GM19193 (cell line): ENCODE results near the gene NBAS.

Source experiments
- POLR2A ChIP-seq: IDR thresholded peaks from 4 replicates; pipeline ENCODE4 v1.6.1; 2011; ENCODE audit not compliant: insufficient read depth, insufficient read length; ENCODE audit errors: extremely low read depth

NBAS gene

DNA sequence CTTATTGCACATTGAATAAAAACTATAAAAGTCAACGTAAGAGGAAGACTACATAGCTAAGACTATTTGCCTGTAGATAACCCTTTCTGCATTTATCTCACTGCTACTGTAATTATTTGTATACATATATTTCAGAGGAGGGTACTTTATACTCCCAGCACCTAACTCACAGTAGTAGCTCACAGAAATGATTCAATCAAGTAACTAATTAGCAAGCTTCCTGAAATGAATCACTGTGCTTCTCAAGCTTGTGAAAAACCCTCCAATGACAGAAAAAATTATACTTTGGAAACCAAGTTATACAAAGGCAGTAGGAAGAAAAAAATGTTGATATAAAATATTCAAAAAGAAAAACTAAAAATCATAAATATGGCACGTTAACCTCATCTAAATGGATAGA lies 124.9 kb downstream of the NBAS start:
- no peak for TF ChIP-seq POLR2A

- no peak for TF ChIP-seq POLR2A
These were observed 125.7 kb downstream of the NBAS start for GRCh38 chr2:15435474-15435873.

GRCh38 chr2:15432642-15433256 lies 128.4 kb downstream of the NBAS start:
- no peak for TF ChIP-seq POLR2A

- no peak for TF ChIP-seq POLR2A
These were observed 132.1 kb downstream of the NBAS start for GRCh38 chr2:15429032-15429431.

DNA sequence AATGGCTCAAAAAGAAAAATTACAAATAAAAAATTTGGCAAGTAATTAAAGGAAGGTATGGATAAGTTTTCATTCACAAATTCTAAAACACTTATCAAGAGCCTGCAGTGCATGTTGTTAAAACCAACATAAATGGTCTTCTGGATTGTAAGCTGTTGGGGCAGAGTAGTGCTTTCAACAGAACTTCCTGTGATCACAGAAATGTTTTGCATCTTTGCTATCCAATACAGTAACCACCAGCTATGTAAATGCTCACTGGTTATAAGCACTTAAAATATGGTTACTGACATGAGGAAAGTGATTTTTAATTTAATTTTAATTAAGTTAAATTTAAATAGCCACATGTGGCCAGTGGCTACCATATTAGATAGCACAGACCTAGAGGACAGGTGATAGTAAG lies 133.1 kb downstream of the NBAS start:
- no peak for TF ChIP-seq POLR2A

DNA sequence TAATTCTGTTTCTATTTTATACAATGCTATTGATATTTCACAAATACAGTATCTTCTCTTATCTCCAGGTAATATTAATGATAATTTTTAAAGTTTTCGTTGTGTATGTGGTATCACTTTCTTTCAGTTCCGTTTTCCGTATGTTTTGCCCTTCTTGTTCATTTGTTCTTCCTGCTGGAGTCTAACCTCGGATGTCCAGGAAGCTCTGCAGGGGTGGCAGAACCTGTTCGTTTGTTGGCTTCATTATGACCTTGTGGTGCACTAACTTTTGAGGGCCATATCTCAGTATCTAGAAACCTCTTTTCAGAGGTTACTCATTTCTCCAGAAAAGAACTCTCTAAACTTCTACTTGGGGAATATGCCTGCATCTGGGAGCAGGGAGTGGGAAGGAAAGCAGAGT lies 134.5 kb downstream of the NBAS start:
- TF ChIP-seq POLR2A = no peak

DNA sequence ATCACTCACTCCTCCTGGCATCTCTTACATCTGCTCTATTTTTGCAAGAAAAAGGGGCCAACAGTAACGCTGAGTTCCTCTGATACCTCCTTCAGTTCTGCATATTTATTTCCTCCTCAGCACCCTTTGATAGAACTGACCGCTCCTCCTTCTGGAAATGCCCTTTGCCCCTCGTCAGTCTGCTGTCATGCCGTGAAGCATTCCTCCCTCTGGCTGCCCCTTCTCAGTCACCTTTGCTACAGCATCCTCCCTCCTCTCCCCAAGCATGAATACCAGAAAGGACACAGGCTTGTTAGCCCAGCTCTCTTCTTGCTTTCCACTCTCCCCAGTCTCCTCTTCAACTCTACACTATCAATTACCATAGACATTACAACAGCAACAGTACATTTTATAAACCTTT lies 135.4 kb downstream of the NBAS start:
- no peak for TF ChIP-seq POLR2A

DNA sequence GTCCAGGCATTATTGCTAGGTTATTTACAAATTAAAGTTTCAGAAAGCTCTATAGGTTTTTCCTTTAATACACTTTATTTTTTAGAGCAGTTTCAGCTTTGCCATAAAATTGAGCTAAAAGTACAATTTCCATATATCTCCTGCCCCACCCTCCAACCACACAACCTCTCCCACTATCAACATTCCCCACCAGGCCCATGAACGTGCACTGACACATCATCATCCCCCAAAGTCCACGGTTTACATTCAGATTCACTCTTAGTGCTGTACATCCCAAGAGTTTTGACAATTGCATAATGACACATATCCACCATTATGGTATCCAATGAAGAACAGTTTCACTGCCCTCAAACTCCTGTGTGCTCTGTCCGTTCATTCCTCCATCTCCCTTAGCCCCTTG lies 139.4 kb downstream of the NBAS start:
- TF ChIP-seq POLR2A = no peak

GRCh38 chr2:15415748-15416147 lies 145.4 kb downstream of the NBAS start:
- no peak for TF ChIP-seq POLR2A

DNA sequence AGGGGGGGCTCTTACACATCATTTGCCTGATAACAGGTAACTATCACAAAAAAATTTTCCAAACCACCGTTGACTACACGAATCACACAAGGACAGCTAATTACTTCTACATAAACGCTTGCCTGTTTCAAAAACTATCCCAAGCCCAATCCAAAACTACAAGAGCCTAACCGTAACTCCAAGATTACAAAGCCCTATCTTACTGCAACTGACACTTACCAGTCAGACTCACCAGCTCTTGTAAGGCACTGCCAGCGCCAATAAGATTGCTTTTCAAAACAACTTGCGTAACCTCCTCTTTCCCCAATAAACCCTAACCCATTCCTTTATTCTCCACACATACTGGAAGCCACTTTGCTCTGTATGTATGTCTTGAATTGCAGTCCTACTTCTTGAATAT lies 148.4 kb downstream of the NBAS start:
- no peak for TF ChIP-seq POLR2A

GRCh38 chr2:15412309-15412708 lies 148.8 kb downstream of the NBAS start:
- TF ChIP-seq POLR2A = no peak

DNA sequence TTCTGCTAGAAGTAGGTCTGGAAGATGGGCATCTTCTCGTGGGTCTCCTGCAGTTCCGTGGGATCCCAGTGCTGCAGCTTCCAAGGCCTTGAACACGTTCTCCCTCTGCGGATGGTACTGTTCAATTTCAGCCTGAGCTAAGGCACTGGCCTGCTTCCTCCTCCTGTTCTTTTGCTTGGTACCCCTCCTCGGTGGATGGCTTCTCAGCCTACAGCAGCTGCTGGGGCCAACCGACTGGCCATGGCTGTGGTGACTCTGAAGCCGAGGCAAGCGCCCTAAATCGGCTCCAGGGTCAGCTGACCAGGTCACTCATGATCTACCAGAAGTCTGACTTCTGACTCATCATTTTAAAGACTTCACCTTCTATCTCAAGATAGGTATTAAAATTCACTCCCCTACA lies 150.2 kb downstream of the NBAS start:
- no peak for TF ChIP-seq POLR2A

- TF ChIP-seq POLR2A = no peak
These were observed 152.4 kb downstream of the NBAS start for GRCh38 chr2:15408759-15409158.

- TF ChIP-seq POLR2A = no peak
These were observed 153.5 kb downstream of the NBAS start for GRCh38 chr2:15407666-15408065.

DNA sequence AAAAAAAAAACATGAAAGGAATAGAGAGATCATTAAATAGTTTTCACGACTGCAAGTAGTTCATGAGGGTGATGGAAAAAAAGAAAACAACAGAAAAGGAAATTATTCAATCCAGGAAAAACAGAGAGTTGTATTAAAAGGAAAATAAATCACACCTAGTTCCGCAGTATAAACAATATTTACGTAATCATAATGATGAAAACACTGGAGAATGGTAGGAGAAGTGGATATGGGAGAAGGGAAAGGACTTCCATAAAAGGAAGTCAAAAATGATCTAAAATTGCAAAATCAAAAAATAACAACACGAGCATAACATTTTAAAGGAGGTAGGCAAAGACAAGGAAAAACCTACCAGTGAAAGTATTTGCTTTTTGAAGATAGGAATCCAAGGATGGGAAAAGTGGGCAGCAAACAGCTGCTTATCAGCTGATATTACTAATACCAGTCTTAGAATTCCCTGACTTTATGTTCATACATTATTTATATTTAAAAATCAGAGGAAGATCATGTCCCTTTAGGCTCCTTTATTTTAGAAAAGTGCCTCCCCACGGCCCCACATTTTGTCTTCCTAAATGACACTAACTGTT lies 160.8 kb downstream of the NBAS start:
- no peak for TF ChIP-seq POLR2A

GRCh38 chr2:15399241-15399640 lies 161.9 kb downstream of the NBAS start:
- TF ChIP-seq POLR2A = no peak

- no peak for TF ChIP-seq POLR2A
These were observed 169.4 kb downstream of the NBAS start for GRCh38 chr2:15391751-15392150.

DNA sequence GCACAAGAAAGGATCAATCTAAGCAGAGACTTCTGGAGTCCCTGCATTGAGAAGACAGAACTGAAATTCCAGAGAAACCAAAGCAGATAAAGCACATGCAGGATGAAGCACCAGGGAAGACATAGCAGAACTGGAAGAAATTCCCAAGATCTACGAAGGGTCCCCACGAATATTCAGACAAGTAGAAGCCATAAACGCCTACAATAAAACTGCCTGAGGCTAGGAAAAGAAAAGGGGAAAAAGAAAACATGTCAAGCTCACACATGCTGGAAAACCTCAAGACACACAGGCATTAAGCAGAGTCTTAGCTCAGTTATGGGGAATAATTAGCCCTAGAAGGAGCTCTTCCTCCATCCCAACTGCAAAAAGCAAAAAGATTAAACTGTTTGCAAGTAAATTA lies 171.2 kb downstream of the NBAS start:
- no peak for TF ChIP-seq POLR2A

DNA sequence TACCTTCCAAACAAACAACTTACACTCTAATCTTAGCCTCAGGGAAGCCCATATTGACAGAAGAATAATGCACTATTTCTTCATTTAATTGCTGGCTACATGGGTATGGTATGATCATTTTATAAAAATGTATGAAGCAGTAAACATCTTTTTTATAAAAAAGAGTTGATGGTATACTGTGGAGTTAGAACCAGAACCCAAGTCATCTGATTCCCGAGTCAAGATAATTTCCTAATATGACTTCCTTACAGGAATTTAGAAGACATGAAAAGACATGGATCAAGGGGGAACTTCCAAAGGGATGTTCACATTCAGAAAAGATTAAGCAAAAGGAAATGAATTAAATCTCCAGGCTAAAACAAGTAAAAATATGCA lies 171.8 kb downstream of the NBAS start:
- TF ChIP-seq POLR2A = no peak
